ENCODE data around the gene GNPTG.

The GNPTG gene

GRCh38 chr16:1408171-1408837 lies 56.6 kb downstream of the GNPTG start:
- Histone ChIP-seq H3K9me3 (no peaks in the 10 kb centered on the region), H3K4me1 (no peaks in the 10 kb centered on the region), H3K4me3 (ENCODE audit: low read depth, low read length) (peak overlapping the region; percentile 75), H3K36me3 (no peaks in the 10 kb centered on the region), H3K27me3 (no peaks in the 10 kb centered on the region)
- TF ChIP-seq CTCF (IDR thresholded peaks at IDR 0.05; ENCODE audit: low read depth, low read length) = no peak
- DNase-seq = peak; percentile 96

- no peak for TF ChIP-seq CTCF (IDR thresholded peaks at IDR 0.05; ENCODE audit: low read depth, low read length)
- Histone ChIP-seq H3K4me1 (no peaks in the 10 kb centered on the region), H3K36me3 (peaks cover under 1% of the 10 kb centered on the region; the same call in 1 of the 2 replicates), H3K27me3 (no peaks in the 10 kb centered on the region), H3K9me3 (no peaks in the 10 kb centered on the region), H3K4me3 (ENCODE audit: low read depth, low read length) (no peak overlapping the region)
- no peak for DNase-seq
These were observed 61.1 kb downstream of the GNPTG start for GRCh38 chr16:1412847-1413246.

Data from BE2C (cell line).